Kidney epithelial cell (primary cell): ENCODE data around the gene BMPR1B. TPM values are rescaled to one million over a fixed set of nuclear protein-coding genes. Genes with fewer than 3 reads are reported as not detected.

Experiments
- DNase-seq: peaks from one replicate; pipeline ENCODE4 v3.0.0-alpha.2; 2010; ENCODE audit warnings: low read depth
- H3K27me3 ChIP-seq: 2 replicates; pipeline ENCODE4 v1.6.0; 2011; ENCODE audit warnings: low read length; ENCODE audit not compliant: control insufficient read depth, insufficient read depth
- H3K36me3 ChIP-seq: 2 replicates; pipeline ENCODE4 v1.5.1; 2011; ENCODE audit warnings: low read length; ENCODE audit not compliant: control insufficient read depth, insufficient read depth
- H3K4me3 ChIP-seq: 2 replicates; pipeline ENCODE4 v1.5.1; 2011; ENCODE audit warnings: low read depth, mild to moderate bottlenecking, control low read depth, low read length
- total RNA-seq: library from RNA; depleted of rRNA; stranded (reverse); fragments of >200 nt; gene quantifications from 2 replicates; pipeline ENCODE4 v1.2.3, GENCODE V29; 2015
- TF ChIP-seq, protein P1 (sequence below): IDR thresholded peaks from 2 replicates; pipeline ENCODE4 v1.5.1; 2011; ENCODE audit warnings: mild to moderate bottlenecking, moderate library complexity, low read length, control low read depth, inconsistent platforms; ENCODE audit not compliant: insufficient read depth, poor library complexity, severe bottlenecking

The BMPR1B gene
- total RNA-seq, 1 donor from 2014 or later = 9.2 TPM

DNA sequence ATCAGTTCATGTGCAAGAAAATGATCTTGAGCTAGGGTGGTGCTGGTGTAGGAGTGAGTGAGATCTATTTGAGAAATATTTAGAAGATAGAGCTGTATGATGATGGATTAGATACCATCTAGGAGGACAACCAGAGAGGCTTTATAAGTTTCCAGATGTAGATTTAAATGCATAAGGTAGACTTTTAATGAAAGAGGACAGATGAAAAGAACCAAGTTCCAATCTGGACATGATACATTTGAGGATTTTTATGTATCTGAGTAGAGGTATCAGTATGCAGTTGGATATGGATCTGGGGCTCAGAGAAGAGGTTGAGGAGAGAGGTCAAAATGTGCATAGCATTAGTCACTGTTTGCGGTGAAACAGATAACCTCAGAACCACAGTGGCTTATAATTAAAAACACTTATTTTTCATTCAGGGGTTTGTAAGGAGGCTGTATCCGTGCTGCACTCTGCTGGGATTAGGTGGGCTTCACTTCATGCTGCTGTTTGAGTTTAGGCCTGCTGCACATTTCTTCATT lies 348.7 kb downstream of the BMPR1B start:
- DNase-seq = no peak

DNA sequence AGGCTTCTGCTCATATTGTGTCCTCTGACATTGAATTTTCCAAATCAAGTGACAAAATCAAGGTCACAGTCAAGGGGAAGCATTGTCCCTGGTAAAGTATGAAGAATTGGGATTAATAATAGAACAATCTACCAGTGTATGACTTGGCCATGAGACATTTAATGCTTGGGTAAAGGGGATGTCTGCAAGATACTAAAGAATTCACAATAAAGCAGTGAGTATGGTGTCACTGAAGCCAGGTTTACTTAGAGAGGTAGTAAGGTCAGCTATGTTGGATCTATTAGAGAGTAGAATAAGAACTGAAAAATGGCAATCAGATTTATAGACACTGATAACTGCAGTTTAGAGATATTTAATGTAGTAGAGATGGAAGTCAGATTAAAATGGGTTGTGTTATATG lies 349.2 kb downstream of the BMPR1B start:
- Histone ChIP-seq H3K4me3 (no peak overlapping the region), H3K27me3 (no peaks in the 10 kb centered on the region), H3K36me3 (no peaks in the 10 kb centered on the region)
- TF ChIP-seq, protein P1, sequence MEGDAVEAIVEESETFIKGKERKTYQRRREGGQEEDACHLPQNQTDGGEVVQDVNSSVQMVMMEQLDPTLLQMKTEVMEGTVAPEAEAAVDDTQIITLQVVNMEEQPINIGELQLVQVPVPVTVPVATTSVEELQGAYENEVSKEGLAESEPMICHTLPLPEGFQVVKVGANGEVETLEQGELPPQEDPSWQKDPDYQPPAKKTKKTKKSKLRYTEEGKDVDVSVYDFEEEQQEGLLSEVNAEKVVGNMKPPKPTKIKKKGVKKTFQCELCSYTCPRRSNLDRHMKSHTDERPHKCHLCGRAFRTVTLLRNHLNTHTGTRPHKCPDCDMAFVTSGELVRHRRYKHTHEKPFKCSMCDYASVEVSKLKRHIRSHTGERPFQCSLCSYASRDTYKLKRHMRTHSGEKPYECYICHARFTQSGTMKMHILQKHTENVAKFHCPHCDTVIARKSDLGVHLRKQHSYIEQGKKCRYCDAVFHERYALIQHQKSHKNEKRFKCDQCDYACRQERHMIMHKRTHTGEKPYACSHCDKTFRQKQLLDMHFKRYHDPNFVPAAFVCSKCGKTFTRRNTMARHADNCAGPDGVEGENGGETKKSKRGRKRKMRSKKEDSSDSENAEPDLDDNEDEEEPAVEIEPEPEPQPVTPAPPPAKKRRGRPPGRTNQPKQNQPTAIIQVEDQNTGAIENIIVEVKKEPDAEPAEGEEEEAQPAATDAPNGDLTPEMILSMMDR = no peak
- no peak for DNase-seq

More for the DNA sequence above, 348.7 kb downstream of the BMPR1B start:
- TF ChIP-seq, protein P1 = no peak
- Histone ChIP-seq H3K27me3 (no peaks in the 10 kb centered on the region), H3K36me3 (no peaks in the 10 kb centered on the region), H3K4me3 (no peak overlapping the region)

DNA sequence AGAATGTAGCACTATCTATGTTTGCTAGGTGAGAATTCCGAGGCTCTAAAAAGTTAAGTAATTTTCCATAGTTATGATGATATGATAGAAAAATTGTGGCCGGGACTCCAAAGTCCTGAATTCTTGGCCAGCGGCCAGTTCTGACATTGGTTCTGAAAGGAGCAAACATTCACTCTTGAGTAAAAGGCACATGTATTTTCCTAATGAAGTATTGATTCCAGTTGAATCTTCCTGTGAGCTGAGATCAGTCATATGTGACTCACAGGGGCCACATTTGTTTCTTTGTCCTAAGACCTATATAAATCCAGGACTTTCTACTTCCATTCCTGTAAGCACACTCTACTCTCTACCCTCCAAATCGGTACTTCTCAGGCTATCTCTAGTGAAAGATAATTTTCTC lies 349.9 kb downstream of the BMPR1B start:
- no peak overlapping the region for H3K4me3 ChIP-seq
- H3K27me3 ChIP-seq = no peaks in the 10 kb centered on the region
- TF ChIP-seq, protein P1 = no peak
- H3K36me3 ChIP-seq = no peaks in the 10 kb centered on the region
- DNase-seq = no peak

DNA sequence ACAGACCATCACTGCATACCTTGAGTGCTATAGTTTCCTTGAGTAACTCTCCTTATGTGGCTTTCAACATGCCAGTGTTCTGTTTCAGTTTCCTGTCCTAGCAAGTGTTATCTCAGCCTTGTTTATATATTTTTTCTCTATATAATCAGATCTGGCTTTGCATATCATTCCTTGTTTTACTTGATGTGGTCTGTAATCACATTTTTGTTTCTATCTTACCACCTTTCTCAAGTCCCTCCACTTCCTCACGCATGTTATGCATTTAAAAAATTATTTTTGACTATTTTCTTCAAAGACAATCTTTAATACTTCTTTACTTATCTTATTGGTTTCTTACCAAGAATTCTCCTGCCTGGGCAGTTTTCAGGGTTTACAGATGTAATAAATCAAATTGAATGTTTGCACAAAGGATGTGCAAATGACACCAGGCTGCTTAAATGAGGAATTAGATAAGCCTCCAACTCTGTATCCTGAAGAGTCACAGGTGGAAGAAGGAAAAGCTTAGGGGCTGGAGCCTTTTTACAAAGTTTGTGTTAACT lies 351.2 kb downstream of the BMPR1B start:
- Histone ChIP-seq H3K4me3 (no peak overlapping the region), H3K27me3 (no peaks in the 10 kb centered on the region), H3K36me3 (no peaks in the 10 kb centered on the region)
- DNase-seq = no peak
- TF ChIP-seq, protein P1 = no peak

DNA sequence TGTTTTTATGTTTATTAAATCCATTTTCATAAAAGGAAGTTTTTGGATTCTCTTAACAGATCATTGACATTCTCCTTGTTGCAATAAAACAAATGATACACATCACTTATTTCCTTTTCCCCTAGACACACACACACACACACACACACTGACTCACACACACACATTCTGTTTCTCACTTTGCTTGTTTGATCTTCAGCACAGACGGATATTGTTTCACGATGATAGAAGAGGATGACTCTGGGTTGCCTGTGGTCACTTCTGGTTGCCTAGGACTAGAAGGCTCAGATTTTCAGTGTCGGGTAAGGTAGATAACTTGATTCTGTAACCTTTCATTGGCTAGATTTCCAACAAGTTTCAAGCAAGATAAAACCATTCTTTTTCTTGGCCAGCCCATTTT lies 356.8 kb downstream of the BMPR1B start:
- DNase-seq = no peak
- TF ChIP-seq, protein P1 = no peak
- Histone ChIP-seq H3K36me3 (no peaks in the 10 kb centered on the region), H3K4me3 (no peak overlapping the region), H3K27me3 (no peaks in the 10 kb centered on the region)

DNA sequence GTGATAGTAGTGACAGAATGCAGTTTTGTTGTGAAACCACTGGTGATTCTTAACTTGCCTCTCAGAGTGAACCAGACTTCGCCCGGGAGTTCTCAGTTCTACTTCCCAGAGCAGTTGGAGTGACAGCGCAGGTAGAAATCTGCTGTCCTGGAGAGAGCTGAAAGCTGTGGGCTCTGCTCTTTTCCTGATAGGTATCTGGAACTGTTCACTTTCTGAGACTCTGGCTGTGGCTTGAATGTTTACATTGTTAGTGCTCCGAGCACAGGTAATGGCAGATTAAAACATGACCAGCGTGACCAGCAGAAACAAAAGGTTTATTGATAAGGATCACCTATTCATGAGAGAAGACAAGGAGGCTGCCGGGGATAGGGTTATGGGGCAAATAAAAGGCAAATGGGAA lies 360.7 kb downstream of the BMPR1B start:
- TF ChIP-seq, protein P1 = no peak
- no peak for DNase-seq
- H3K4me3 ChIP-seq = no peak overlapping the region

More for the DNA sequence above, 360.7 kb downstream of the BMPR1B start:
- Histone ChIP-seq H3K27me3 (no peaks in the 10 kb centered on the region), H3K36me3 (no peaks in the 10 kb centered on the region)
